HepG2 (cell line): ENCODE results near the gene DIPK1B. TPM values are rescaled to one million over a fixed set of nuclear protein-coding genes. Genes with fewer than 3 reads are reported as not detected.
A peak's percentile ranks its signal among the peaks of the same experiment; 100 is the strongest.

ENCODE experiments used
- CHD4 ChIP-seq: fragments of 200-600 bp; sonication (generic); IDR thresholded peaks from 2 replicates; pipeline ENCODE4 v1.7.0; 2017; ENCODE audit warnings: mild to moderate bottlenecking, low read length, borderline replicate concordance
- PATZ1 ChIP-seq: sonication (generic); formaldehyde crosslinking; IDR thresholded peaks from 2 replicates; pipeline ENCODE4 v1.4.0; 2020; ENCODE audit warnings: missing genetic modification reagents
- RARA ChIP-seq: IDR thresholded peaks from 2 replicates; pipeline ENCODE4 v1.6.1; 2016; ENCODE audit warnings: missing genetic modification reagents, missing compliant biosample characterization
- SRY ChIP-seq: sonication (generic); formaldehyde crosslinking; IDR thresholded peaks from 2 replicates; pipeline ENCODE4 v1.8.0; 2022; ENCODE audit warnings: mild to moderate bottlenecking, missing genetic modification reagents
- ZNF430 ChIP-seq: sonication (generic); formaldehyde crosslinking; IDR thresholded peaks from 2 replicates; pipeline ENCODE4 v1.9.0; 2021; ENCODE audit warnings: mild to moderate bottlenecking, missing genetic modification reagents
- polyA plus RNA-seq, 8 experiments: library from polyadenylated mRNA; depleted of rRNA in 3 of 8; stranded (reverse) in 7 of 8; unstranded in 1 of 8; fragments of >200 nt; fragmentation: Illumina TruSeq in 4 of 8; extraction: Trizol in 4 of 8; gene quantifications; 2 replicates each; pipeline versions ENCODE4 v1.2.1 to v1.2.3, GENCODE V29; 2011 to 2016; ENCODE audit warnings: low read depth in 4 of 8, missing spikeins in 1 of 8, mixed read lengths in 1 of 8; ENCODE audit not compliant: insufficient read depth in 1 of 8
- total RNA-seq, 5 experiments: library from RNA; depleted of rRNA; stranded (reverse); fragments of >200 nt; fragmentation: Illumina TruSeq; extraction: Trizol; gene quantifications; 2 replicates each; pipeline ENCODE4 v1.2.3, GENCODE V29; 2016; ENCODE audit warnings: low read depth in 1 of 5
- TF ChIP-seq, protein P1 (sequence below): sonication (generic); formaldehyde crosslinking; IDR thresholded peaks from one replicate; pipeline ENCODE4 v1.5.1; 2020; ENCODE audit warnings: mild to moderate bottlenecking, missing genetic modification reagents; ENCODE audit errors: not compliant biosample characterization
- TF ChIP-seq, protein P2 (sequence below): sonication (generic); formaldehyde crosslinking; IDR thresholded peaks from 2 replicates; pipeline ENCODE4 v1.4.0; 2020; ENCODE audit warnings: missing genetic modification reagents
- TF ChIP-seq, protein P3 (sequence below), 2 experiments: sonication (generic) in 1 of 2; formaldehyde crosslinking in 1 of 2; IDR thresholded peaks; 2 replicates each; pipeline versions ENCODE4 v1.5.1 to v1.6.1; 2011 to 2020; ENCODE audit warnings: borderline replicate concordance in 1 of 2, low read depth in 1 of 2, low read length in 1 of 2, mild to moderate bottlenecking in 1 of 2, missing genetic modification reagents in 1 of 2, moderate library complexity in 1 of 2

Gene DIPK1B
- total and polyA plus RNA-seq, 2 of the 13 experiments (the other 11 are each of a cell fraction or from before 2014, with no cell fraction given) = 0.18 to 3.9 TPM

- TF ChIP-seq, protein P1, sequence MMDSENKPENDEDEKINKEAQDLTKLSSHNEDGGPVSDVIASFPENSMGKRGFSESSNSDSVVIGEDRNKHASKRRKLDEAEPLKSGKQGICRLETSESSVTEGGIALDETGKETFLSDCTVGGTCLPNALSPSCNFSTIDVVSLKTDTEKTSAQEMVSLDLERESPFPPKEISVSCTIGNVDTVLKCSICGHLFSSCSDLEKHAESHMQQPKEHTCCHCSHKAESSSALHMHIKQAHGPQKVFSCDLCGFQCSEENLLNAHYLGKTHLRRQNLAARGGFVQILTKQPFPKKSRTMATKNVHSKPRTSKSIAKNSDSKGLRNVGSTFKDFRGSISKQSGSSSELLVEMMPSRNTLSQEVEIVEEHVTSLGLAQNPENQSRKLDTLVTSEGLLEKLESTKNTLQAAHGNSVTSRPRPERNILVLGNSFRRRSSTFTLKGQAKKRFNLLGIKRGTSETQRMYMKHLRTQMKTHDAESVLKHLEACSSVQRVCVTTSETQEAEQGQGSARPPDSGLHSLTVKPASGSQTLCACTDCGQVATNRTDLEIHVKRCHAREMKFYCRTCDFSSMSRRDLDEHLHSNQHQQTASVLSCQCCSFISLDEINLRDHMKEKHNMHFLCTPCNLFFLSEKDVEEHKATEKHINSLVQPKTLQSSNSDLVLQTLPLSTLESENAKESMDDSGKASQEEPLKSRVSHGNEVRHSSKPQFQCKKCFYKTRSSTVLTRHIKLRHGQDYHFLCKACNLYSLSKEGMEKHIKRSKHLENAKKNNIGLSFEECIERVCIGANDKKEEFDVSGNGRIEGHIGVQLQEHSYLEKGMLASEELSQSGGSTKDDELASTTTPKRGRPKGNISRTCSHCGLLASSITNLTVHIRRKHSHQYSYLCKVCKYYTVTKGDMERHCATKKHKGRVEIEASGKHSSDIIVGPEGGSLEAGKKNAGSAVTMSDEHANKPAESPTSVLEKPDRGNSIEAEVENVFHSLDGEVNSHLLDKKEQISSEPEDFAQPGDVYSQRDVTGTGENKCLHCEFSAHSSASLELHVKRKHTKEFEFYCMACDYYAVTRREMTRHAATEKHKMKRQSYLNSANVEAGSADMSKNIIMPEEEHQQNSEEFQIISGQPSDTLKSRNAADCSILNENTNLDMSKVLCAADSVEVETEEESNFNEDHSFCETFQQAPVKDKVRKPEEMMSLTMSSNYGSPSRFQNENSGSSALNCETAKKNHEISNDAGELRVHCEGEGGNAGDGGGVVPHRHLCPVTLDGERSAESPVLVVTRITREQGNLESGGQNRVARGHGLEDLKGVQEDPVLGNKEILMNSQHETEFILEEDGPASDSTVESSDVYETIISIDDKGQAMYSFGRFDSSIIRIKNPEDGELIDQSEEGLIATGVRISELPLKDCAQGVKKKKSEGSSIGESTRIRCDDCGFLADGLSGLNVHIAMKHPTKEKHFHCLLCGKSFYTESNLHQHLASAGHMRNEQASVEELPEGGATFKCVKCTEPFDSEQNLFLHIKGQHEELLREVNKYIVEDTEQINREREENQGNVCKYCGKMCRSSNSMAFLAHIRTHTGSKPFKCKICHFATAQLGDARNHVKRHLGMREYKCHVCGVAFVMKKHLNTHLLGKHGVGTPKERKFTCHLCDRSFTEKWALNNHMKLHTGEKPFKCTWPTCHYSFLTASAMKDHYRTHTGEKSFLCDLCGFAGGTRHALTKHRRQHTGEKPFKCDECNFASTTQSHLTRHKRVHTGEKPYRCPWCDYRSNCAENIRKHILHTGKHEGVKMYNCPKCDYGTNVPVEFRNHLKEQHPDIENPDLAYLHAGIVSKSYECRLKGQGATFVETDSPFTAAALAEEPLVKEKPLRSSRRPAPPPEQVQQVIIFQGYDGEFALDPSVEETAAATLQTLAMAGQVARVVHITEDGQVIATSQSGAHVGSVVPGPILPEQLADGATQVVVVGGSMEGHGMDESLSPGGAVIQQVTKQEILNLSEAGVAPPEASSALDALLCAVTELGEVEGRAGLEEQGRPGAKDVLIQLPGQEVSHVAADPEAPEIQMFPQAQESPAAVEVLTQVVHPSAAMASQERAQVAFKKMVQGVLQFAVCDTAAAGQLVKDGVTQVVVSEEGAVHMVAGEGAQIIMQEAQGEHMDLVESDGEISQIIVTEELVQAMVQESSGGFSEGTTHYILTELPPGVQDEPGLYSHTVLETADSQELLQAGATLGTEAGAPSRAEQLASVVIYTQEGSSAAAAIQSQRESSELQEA = no peak
- TF ChIP-seq ZNF430 (CRISPR knock-in tag) = peak; percentile 78; the same call in 1 of the 2 replicates
- TF ChIP-seq SRY = 0 out of 2 replicates have a peak, but pooled peaks have one; percentile 60
- peak; percentile 63 for TF ChIP-seq RARA
- TF ChIP-seq, protein P2, sequence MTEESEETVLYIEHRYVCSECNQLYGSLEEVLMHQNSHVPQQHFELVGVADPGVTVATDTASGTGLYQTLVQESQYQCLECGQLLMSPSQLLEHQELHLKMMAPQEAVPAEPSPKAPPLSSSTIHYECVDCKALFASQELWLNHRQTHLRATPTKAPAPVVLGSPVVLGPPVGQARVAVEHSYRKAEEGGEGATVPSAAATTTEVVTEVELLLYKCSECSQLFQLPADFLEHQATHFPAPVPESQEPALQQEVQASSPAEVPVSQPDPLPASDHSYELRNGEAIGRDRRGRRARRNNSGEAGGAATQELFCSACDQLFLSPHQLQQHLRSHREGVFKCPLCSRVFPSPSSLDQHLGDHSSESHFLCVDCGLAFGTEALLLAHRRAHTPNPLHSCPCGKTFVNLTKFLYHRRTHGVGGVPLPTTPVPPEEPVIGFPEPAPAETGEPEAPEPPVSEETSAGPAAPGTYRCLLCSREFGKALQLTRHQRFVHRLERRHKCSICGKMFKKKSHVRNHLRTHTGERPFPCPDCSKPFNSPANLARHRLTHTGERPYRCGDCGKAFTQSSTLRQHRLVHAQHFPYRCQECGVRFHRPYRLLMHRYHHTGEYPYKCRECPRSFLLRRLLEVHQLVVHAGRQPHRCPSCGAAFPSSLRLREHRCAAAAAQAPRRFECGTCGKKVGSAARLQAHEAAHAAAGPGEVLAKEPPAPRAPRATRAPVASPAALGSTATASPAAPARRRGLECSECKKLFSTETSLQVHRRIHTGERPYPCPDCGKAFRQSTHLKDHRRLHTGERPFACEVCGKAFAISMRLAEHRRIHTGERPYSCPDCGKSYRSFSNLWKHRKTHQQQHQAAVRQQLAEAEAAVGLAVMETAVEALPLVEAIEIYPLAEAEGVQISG (CRISPR knock-in tag) = peak; percentile 57
- TF ChIP-seq, protein P3, sequence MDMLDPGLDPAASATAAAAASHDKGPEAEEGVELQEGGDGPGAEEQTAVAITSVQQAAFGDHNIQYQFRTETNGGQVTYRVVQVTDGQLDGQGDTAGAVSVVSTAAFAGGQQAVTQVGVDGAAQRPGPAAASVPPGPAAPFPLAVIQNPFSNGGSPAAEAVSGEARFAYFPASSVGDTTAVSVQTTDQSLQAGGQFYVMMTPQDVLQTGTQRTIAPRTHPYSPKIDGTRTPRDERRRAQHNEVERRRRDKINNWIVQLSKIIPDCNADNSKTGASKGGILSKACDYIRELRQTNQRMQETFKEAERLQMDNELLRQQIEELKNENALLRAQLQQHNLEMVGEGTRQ (IDR thresholded peaks at IDR 0.05; ENCODE audit: low read depth, low read length) = no peak
- TF ChIP-seq, protein P3 (CRISPR knock-in tag; IDR thresholded peaks at IDR 0.05; ENCODE audit: borderline replicate concordance) = peak; percentile 33; the same call in 1 of the 2 replicates
- peak; percentile 82 for TF ChIP-seq PATZ1 (CRISPR knock-in tag)
- TF ChIP-seq CHD4 = no peak
Observed at GRCh38 chr9:136740971-136741882, 28.9 kb downstream of the DIPK1B start (continued).
